ENCODE measurements around the gene NACC2.
"Not testable (repeated sequence)": the region's sequence is repeated elsewhere in the genome, so short reads cannot be mapped to it uniquely, and the experiment has no call there.

The NACC2 gene

DNA sequence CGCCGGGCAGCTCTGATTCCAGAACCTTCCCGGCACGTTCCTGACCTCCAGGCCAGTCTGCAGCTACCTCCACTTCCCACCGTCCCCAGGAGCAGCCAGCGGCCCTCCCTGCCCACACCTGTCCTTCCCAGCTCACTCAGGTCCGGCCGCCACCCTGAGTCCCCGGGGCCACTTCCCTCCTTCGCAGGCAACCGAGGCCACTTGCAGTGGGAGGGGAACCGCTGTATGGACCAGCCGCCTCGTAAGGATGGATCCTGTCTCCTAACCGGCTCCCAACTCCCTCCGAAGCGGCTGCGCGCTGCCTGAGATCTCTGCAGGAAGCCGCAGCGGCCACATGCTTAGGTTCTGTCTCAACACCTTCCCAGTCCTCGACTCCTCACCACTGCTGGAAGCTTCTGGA lies 16.1 kb upstream of the NACC2 start:
- DNase-seq = no peak

GRCh38 chr9:136110082-136111061 lies 15.3 kb upstream of the NACC2 start:
- DNase-seq = peak; percentile 55

DNA sequence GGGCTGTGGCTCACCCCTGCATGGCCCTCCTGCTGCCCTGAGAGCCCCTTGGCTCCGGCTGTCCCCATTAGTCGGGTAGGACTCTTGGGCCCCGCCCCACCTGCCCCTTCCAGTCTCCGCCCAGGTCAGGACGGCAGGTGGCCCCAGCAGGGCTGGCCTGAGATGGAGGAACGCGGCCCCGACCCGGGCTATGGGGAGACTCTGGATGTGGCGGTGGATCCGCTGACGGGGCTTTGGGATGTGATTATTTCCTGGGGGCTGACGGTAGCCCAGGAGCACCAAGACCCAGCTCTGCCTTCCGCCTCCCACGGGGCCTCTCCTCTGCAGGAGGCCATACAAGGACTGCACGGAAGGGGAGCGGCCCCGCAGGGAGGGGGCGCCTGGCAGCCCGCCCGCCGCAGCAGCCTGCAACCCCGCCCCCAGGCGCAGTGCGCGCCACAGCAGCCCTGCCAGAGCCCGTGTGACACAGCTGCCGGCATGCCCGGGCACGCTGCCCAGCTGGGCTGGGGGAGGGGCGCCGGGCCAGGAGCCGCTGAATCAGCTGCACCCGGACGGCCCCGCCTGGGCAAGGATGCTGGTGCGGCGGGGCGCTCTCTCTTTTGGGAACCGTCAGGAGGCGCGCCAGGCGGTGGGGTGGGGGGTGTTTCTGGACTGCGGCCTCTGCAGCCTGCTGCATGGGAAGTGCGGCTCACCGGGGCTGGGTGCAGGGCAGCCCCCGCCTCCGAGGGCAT lies 14.4 kb upstream of the NACC2 start:
- peak; percentile 84 for DNase-seq

DNA sequence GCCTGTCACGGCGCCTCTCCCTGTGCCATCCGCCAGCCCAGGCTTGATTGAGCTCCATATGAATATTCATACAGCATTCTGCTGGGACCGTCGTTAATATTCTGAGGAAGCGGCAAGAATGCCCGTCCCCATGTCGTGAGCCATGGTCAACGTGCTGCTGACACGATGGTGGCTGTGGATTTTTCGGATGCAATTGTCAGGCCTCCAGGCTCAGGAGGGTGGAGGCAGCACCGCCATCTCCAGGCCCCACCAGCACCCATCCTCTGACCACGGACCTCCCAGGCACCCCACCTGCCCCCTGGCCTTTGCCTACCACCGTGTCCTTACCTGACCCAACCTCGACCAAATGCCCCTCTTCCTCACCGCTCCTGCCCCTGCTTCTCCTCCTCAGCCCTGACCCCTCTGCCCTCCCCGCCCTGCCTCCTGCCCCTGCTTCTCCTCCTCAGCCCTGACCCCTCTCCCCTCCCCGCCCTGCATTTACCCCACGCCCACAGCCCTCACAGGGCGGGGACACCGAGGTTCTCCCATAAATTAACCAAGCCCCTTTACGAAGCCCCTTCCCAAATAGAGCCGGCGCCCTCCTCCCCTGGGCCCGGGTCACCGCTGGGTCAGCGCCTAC lies 13.7 kb upstream of the NACC2 start:
- DNase-seq = no peak

- DNase-seq = no peak
These were observed 13.0 kb upstream of the NACC2 start for GRCh38 chr9:136107953-136108647.

DNA sequence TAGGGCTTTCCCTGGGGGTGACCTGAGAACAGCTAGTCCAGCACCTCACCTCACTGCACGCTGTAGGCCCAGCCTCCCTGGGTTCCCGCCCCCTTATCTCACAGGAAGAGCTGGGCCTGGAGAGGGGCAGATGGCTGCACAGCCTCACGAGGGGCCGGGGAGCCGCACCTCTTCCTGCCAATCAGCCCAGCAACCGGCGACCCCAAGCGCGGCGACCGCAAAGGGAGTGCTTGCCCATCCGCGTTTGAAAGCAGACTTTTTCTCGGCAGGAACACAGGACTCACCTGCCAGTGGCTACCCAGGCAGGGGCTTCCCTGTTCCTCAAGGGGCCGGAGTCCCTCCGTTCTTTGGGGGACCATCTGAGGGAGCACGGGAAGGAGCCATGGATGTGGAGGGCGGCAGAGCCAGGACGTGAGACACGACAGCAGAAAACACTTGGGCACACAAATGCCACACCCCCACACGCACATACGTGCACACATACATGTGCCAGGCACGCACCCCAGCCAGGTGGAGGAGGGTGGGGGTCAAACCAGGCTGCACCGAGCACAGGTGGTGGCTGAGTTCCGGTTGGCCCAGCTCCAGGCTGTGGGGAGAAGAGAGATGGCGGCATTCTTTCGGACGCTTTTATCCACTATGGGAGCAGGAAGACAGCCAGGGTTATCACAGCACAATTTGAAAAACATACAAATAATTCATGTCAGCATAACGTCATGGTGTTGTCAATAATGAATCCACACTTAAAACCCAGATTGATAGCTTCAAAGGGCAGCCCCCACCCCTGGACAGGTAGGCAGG lies 12.3 kb upstream of the NACC2 start:
- no peak for DNase-seq

DNA sequence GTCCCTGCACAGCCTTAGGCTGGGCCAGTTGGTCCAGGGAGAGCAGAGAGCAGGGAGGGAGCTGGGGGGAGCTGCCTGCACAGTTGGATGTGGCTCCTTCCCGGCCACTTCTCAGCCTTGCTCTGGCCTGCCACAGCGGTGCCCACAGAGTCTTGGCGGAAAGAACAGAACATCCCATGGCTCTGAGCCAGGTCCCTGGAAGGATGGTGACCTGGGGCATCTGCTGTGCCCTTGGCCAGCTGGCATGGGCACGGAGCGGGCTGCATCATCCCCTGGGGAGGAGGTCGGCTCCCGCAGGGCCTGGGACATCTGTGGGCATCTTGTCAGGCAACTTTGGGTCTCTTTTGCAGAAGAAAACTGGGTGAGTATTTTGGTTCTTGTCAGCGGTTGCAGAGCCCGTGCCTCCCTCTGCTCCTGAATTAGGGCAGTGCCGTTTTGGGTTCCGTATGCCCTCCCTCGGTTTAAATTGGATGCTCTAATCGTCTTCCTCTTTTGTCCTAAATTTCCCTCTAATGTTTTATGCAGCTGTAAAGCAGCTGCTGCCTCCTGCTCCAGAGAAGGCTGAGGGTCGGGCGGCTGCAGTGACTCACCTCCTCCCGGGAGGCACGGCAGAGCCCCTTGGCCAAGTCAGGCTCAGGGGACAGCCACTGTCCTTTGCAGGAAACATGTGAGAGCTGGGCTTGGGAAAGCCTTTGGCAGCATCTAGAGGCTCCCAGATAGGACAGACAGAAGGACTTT lies 10.5 kb upstream of the NACC2 start:
- DNase-seq = no peak

DNA sequence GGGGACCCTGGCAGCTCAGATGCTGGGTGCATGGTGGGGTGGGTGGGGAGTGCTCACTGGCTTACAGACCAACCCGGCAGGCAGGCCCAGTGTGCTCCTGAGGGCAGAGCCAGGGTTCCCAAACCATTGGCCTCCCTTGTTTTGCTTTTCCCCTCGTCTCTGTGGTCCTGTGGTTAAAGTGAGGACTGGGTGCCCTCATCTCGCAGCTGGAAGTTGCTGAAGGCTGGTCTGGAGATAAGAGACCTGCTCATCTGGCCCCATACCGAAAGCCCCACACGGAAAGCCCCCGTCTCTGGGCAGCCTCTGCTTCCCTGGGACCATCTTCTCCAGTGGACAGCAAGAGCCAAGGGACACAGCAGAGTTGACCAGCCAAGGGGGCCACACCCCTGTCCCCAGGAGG lies 9.8 kb upstream of the NACC2 start:
- DNase-seq = no peak

DNA sequence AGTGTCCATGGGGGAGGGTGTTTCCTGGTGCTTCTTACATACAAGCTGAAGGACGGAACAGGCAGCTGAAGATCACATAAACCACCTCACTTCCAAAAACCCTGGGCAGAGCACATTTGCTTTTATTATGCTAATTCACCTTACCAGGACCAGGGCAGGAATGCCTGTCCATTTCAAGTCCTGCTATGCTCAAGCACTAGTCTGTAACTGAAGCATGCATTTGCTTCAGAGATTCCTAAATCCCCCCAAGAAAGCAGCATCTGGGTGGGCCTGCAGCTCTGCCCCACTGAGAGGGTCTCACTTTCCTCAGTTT lies 9.4 kb upstream of the NACC2 start:
- no peak for DNase-seq

DNA sequence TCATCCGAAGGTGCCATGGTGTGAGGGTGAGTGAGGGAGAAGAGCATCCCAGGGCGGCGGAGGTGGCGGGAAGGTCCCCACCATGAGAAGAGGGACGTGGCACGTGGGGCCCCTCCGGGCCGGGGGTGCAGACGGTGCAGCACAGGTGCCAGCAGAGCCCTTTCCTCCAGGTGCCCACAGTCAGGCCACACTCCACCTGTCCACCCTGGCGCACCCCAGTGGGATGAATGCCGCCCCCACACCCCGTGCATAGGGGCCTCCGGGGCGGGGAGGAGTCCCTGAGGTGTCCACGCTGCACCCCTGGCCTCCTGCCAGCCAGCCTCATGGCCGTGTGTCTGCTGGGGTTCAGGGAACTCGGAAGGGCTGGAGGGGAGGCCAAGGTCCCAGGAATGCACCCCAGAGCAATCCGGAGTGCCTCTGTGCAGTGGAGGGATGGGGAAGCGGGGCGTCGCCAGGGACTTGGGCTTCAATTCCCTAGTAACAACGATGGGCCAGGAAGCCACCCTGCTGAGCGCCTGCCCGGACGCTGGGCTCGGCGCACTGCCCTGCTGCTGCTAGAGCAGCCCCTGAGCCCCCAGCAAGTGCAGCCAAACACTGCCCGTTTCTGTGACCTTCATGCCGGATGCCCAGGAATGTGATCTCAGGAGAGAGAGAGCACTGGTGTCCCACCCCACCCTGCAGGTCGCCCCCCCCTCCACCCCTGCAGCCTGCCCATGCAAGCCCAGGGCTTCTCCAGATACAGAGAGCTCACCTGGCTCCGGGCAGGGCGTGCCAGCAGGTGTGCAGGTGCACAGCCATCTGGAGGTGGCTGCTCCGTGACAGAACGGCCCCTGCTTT lies 8.8 kb upstream of the NACC2 start:
- DNase-seq = no peak

DNA sequence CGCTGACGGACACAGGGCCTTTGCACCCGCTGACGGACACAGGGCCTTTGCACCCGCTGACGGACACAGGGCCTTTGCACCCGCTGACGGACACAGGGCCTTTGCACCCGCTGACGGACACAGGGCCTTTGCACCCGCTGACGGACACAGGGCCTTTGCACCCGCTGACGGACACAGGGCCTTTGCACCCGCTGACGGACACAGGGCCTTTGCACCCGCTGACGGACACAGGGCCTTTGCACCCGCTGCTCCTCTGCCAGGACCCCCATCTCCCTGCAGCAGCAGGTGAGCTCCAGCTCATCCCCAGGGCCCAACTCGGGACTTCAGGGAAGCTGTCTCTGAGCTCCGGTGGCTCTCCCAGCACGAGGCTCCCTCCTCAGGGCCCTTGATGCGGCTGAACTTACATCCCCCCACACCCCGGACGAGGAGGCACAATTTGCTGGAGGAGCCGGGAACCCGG lies 6.6 kb upstream of the NACC2 start:
- not testable (repeated sequence) for DNase-seq

- no peak for DNase-seq
These were observed 5.9 kb upstream of the NACC2 start for GRCh38 chr9:136100700-136101614.

- DNase-seq = no peak
These were observed 4.5 kb upstream of the NACC2 start for GRCh38 chr9:136099542-136099941.

GRCh38 chr9:136098844-136099243 lies 3.8 kb upstream of the NACC2 start:
- no peak for DNase-seq

GRCh38 chr9:136098210-136098609 lies 3.1 kb upstream of the NACC2 start:
- no peak for DNase-seq

DNA sequence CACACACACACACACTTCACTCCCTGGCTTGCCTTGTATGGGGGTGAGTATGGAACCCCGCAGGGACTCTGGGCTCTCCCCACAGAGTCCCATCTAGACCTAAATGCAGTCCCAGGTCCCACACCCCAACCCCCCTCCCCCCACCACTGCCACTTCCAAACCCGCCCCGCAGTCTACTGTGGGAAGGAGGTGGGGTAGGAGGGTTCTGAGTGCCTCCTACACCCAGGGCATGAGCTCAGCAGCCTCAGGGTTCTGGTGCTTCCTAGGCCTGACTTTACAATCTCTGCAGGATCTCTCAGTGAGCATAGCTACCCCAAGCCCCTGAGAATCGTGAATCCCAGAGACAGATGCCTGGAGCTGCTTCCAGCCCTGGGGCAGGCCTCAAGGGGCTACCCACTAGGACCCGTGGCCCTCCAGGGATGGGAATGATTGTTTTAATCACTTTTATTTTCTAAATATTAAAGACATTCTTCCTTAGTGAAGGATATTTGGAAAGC lies 1.5 kb upstream of the NACC2 start:
- no peak for DNase-seq

DNA sequence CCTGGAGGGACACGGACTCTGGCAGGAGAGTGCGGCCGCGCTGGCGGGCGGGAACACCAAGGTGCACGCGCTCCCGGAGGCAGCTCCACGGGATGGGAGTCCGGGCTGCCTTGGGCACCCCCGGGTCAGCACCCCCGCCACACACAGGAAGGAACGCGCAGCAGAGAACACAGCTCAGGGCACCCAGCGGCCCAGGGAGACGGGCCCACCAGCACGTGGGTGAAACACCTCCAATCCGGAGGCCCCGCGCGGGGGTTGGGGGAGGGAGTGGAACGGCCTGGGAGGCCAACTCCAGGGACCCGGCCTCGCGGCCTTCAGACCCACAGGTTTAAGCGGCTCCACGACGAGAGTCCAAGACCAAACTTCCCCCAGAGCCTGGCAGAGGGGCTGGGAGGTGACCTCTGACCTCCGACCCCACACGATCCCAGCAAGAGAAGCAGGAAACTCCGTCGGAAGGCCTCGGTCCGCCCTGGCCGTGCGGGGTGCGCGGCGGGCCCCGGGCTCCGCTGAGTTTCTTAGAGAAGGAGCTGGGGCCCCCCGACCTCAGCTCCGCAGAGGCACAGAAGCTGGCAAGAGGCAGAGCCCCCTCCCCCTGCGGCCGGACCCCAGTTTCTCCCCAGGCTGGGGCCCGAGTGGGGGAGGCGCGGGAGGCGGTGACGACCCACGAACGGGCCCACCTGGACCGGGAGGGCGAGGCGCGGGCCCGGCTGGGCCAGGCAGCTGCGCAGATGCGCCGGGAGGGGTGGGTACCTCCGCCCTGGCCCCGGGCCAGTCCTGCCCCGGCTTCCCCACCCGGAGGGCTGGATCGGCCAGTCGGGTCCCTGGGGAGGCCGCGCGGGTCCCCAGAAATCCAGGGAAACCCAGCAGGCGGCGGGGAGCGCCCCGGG lies 851 bp downstream of the NACC2 start:
- DNase-seq = peak; percentile 71
